OCI-LY3 (cell line): ENCODE data around the gene CYP39A1.

Experiments
- EZH2phosphoT487 ChIP-seq: fragments of 200-600 bp; shearing (Covaris generic); IDR thresholded peaks from 2 replicates; pipeline ENCODE4 v1.6.1; 2018; ENCODE audit warnings: antibody characterized with exemption, mixed run types, low read depth
- TF ChIP-seq, protein P1 (sequence below): fragments of 200-600, 300-600 bp; sonication (generic); IDR thresholded peaks from 2 replicates; pipeline ENCODE4 v1.5.1; 2014; ENCODE audit warnings: antibody characterized with exemption, low read length, low read depth

DNA sequence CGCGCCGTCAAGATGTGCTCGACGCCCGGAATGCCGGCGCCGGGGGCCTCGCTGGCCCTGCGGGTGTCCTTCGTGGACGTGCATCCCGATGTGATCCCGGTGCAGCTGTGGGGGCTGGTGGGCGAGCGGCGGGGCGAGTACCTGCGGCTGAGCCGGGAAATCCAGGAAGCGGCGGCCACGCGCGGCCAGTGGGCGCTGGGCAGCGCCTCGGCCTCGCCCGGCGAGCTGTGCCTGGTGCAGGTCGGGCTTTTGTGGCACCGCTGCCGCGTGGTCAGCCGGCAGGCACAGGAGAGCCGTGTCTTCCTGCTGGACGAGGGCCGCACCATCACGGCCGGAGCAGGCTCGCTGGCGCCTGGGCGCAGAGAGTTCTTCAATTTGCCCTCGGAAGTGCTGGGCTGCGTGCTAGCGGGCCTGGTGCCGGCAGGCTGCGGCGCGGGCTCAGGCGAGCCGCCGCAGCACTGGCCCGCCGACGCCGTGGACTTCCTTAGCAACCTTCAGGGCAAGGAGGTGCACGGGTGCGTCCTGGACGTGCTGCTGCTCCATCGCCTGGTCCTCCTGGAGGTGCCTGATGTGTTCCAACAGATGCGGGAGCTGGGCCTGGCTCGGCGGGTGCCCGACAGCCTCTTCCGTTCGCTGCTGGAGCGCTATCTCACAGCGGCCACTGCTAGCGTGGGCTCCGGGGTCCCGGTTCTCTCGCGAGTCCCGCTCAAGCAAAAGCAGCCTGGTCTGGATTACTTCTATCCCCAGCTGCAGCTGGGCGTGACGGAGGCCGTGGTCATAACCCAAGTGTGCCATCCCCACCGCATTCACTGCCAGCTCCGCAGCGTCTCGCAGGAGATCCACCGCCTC lies 35.7 kb upstream of the CYP39A1 start:
- TF ChIP-seq, protein P1, sequence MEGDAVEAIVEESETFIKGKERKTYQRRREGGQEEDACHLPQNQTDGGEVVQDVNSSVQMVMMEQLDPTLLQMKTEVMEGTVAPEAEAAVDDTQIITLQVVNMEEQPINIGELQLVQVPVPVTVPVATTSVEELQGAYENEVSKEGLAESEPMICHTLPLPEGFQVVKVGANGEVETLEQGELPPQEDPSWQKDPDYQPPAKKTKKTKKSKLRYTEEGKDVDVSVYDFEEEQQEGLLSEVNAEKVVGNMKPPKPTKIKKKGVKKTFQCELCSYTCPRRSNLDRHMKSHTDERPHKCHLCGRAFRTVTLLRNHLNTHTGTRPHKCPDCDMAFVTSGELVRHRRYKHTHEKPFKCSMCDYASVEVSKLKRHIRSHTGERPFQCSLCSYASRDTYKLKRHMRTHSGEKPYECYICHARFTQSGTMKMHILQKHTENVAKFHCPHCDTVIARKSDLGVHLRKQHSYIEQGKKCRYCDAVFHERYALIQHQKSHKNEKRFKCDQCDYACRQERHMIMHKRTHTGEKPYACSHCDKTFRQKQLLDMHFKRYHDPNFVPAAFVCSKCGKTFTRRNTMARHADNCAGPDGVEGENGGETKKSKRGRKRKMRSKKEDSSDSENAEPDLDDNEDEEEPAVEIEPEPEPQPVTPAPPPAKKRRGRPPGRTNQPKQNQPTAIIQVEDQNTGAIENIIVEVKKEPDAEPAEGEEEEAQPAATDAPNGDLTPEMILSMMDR: no peak
- no peak for TF ChIP-seq EZH2phosphoT487
